Body of pancreas (tissue), 4 donors: ENCODE results near the gene TYW3.

Experiments used
- POLR2A ChIP-seq, 3 donors: fragments of 450-650 bp; IDR thresholded peaks; one replicate each; pipeline ENCODE4 v1.6.1; 2016; ENCODE audit warnings: antibody characterized with exemption in 3 of 3, mild to moderate bottlenecking in 2 of 3
- TF ChIP-seq, protein P1 (sequence below), 7 experiments: fragments of 450-650 bp in 4 of 7; fragments of 200-600 bp in 3 of 7; sonication (generic) in 3 of 7; IDR thresholded peaks; one replicate each; pipeline ENCODE4 v1.5.1; 2016 to 2019; ENCODE audit warnings: antibody characterized with exemption in 7 of 7

DNA sequence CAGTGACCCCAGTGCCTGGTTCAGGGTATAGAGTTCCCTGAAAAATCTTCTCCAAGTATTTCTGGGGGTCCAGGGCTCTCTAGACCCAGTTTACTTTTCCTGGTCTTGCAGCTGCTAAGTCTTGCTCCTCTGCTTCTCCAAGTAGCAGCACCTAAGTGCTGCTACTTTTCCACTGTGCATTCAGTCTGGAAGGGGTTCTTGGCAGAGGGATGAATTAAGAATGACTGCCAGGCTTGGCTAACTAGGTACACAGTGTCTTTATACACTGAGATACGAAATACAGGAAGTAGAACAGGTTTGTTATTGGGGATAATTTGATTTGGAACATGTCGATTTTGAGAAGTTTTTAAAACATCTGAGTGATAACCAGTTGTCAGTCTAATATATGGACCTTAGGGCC is 35.1 kb upstream of the TYW3 start:
- TF ChIP-seq, protein P1, sequence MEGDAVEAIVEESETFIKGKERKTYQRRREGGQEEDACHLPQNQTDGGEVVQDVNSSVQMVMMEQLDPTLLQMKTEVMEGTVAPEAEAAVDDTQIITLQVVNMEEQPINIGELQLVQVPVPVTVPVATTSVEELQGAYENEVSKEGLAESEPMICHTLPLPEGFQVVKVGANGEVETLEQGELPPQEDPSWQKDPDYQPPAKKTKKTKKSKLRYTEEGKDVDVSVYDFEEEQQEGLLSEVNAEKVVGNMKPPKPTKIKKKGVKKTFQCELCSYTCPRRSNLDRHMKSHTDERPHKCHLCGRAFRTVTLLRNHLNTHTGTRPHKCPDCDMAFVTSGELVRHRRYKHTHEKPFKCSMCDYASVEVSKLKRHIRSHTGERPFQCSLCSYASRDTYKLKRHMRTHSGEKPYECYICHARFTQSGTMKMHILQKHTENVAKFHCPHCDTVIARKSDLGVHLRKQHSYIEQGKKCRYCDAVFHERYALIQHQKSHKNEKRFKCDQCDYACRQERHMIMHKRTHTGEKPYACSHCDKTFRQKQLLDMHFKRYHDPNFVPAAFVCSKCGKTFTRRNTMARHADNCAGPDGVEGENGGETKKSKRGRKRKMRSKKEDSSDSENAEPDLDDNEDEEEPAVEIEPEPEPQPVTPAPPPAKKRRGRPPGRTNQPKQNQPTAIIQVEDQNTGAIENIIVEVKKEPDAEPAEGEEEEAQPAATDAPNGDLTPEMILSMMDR (IDR thresholded peaks at IDR 0.05): no peak
- no peak for TF ChIP-seq POLR2A (IDR thresholded peaks at IDR 0.05)
